HepG2 (cell line): Measurements from ENCODE around the gene C1GALT1C1. TPM values are rescaled to one million over a fixed set of nuclear protein-coding genes. Genes with fewer than 3 reads are reported as not detected.

Experiments used
- CEBPG ChIP-seq: IDR thresholded peaks from 2 replicates; pipeline ENCODE4 v1.6.1; 2016
- GATAD2A ChIP-seq: IDR thresholded peaks from 2 replicates; pipeline ENCODE4 v1.6.1; 2016
- HCFC1 ChIP-seq: fragments of 150-350 bp; IDR thresholded peaks from 2 replicates; pipeline ENCODE4 v1.6.1; 2014; ENCODE audit warnings: low read depth, low read length
- HOXA3 ChIP-seq: sonication (generic); formaldehyde crosslinking; IDR thresholded peaks from 2 replicates; pipeline ENCODE4 v1.5.0; 2020; ENCODE audit warnings: missing genetic modification reagents
- KAT8 ChIP-seq: IDR thresholded peaks from 2 replicates; pipeline ENCODE4 v1.6.1; 2016; ENCODE audit warnings: missing genetic modification reagents, missing compliant biosample characterization
- KDM6A ChIP-seq: IDR thresholded peaks from 2 replicates; pipeline ENCODE4 v1.6.1; 2016; ENCODE audit warnings: low read depth
- MIXL1 ChIP-seq: IDR thresholded peaks from 2 replicates; pipeline ENCODE4 v1.6.1; 2016
- NRL ChIP-seq: sonication (generic); formaldehyde crosslinking; IDR thresholded peaks from 2 replicates; pipeline ENCODE4 v1.5.0; 2020; ENCODE audit warnings: missing genetic modification reagents, mild to moderate bottlenecking, moderate library complexity, borderline replicate concordance
- RORA ChIP-seq: sonication (generic); formaldehyde crosslinking; IDR thresholded peaks from 2 replicates; pipeline ENCODE4 v1.5.0; 2020; ENCODE audit warnings: mild to moderate bottlenecking, missing genetic modification reagents, moderate library complexity
- SMAD3 ChIP-seq: sonication (generic); formaldehyde crosslinking; IDR thresholded peaks from 2 replicates; pipeline ENCODE4 v1.4.0; 2020; ENCODE audit warnings: missing genetic modification reagents
- TAF15 ChIP-seq: fragments of 200-400 bp; formaldehyde crosslinking; IDR thresholded peaks from one replicate; pipeline ENCODE4 v1.6.1; 2018; ENCODE audit warnings: mild to moderate bottlenecking, low read depth, low read length; ENCODE audit not compliant: poor library complexity, severe bottlenecking
- ZFP37 ChIP-seq: sonication (generic); formaldehyde crosslinking; IDR thresholded peaks from 2 replicates; pipeline ENCODE4 v1.4.0; 2020; ENCODE audit warnings: missing genetic modification reagents, borderline replicate concordance
- ZKSCAN5 ChIP-seq: sonication (generic); formaldehyde crosslinking; IDR thresholded peaks from 2 replicates; pipeline ENCODE4 v1.5.1; 2020; ENCODE audit warnings: mild to moderate bottlenecking, missing genetic modification reagents
- ZNF484 ChIP-seq: sonication (generic); formaldehyde crosslinking; IDR thresholded peaks from 2 replicates; pipeline ENCODE4 v1.5.1; 2020; ENCODE audit warnings: mild to moderate bottlenecking, low read depth, missing genetic modification reagents, borderline replicate concordance
- ZNF710 ChIP-seq: sonication (generic); formaldehyde crosslinking; IDR thresholded peaks from 2 replicates; pipeline ENCODE4 v1.5.0; 2020; ENCODE audit warnings: mild to moderate bottlenecking, missing genetic modification reagents, borderline replicate concordance
- ZNF713 ChIP-seq: sonication (generic); formaldehyde crosslinking; IDR thresholded peaks from 2 replicates; pipeline ENCODE4 v1.4.0; 2020; ENCODE audit warnings: mild to moderate bottlenecking, missing genetic modification reagents
- ZSCAN31 ChIP-seq: sonication (generic); formaldehyde crosslinking; IDR thresholded peaks from 2 replicates; pipeline ENCODE4 v1.5.0; 2020; ENCODE audit warnings: low read depth, mild to moderate bottlenecking, missing genetic modification reagents
- polyA plus RNA-seq, 8 experiments: library from polyadenylated mRNA; depleted of rRNA in 3 of 8; stranded (reverse) in 7 of 8; unstranded in 1 of 8; fragments of >200 nt; fragmentation: Illumina TruSeq in 4 of 8; extraction: Trizol in 4 of 8; gene quantifications; 2 replicates each; pipeline versions ENCODE4 v1.2.1 to v1.2.3, GENCODE V29; 2011 to 2016; ENCODE audit warnings: low read depth in 4 of 8, missing spikeins in 1 of 8, mixed read lengths in 1 of 8; ENCODE audit not compliant: insufficient read depth in 1 of 8
- total RNA-seq, 5 experiments: library from RNA; depleted of rRNA; stranded (reverse); fragments of >200 nt; fragmentation: Illumina TruSeq; extraction: Trizol; gene quantifications; 2 replicates each; pipeline ENCODE4 v1.2.3, GENCODE V29; 2016; ENCODE audit warnings: low read depth in 1 of 5
- TF ChIP-seq, protein P1 (sequence below): sonication (generic); formaldehyde crosslinking; IDR thresholded peaks from 2 replicates; pipeline ENCODE4 v1.4.0; 2020; ENCODE audit warnings: missing genetic modification reagents
- TF ChIP-seq, protein P2 (sequence below): sonication (generic); formaldehyde crosslinking; IDR thresholded peaks from 2 replicates; pipeline ENCODE4 v1.4.0; 2020; ENCODE audit warnings: missing genetic modification reagents
- TF ChIP-seq, protein P3 (sequence below): sonication (generic); formaldehyde crosslinking; IDR thresholded peaks from 2 replicates; pipeline ENCODE4 v1.4.0; 2020; ENCODE audit warnings: missing genetic modification reagents; ENCODE audit errors: not compliant biosample characterization

The C1GALT1C1 gene
- total and polyA plus RNA-seq, 2 of the 13 experiments (the other 11 are each of a cell fraction or from before 2014, with no cell fraction given): 26.3 to 31.9 TPM

DNA sequence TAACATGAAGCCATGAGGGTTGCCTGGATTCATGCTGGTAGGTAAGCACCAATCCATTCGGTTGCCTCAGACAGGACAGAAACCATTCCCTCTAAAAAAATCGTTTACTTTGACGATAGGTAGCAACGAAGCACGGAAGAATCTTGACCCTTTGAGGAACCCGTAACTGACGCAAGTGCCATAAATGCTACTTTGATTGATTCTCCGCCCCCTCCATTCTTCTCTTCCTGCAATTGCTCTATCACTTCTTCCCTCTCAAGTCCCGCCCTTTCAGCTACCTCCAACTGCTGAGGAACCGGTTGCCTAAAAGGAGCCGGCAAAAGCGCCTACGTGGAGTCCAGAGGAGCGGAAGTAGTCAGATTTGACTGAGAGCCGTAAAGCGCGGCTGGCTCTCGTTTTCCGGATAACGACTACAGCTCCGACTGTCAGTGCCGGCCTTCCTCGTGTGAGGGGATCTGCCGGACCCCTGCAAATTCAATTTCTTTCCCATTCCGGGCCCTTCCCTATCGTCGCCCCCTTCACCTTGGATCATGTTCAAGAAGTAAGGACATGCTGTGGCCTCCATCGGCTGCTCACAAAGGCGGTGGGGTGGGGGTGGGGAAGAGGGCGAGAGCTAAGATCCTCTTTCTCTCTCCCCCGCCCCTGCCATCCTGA lies 26.0 kb downstream of the C1GALT1C1 start, which contains the start of gene MCTS1 (continued):
- peak; percentile 57 for TF ChIP-seq CEBPG
- TF ChIP-seq, protein P1, sequence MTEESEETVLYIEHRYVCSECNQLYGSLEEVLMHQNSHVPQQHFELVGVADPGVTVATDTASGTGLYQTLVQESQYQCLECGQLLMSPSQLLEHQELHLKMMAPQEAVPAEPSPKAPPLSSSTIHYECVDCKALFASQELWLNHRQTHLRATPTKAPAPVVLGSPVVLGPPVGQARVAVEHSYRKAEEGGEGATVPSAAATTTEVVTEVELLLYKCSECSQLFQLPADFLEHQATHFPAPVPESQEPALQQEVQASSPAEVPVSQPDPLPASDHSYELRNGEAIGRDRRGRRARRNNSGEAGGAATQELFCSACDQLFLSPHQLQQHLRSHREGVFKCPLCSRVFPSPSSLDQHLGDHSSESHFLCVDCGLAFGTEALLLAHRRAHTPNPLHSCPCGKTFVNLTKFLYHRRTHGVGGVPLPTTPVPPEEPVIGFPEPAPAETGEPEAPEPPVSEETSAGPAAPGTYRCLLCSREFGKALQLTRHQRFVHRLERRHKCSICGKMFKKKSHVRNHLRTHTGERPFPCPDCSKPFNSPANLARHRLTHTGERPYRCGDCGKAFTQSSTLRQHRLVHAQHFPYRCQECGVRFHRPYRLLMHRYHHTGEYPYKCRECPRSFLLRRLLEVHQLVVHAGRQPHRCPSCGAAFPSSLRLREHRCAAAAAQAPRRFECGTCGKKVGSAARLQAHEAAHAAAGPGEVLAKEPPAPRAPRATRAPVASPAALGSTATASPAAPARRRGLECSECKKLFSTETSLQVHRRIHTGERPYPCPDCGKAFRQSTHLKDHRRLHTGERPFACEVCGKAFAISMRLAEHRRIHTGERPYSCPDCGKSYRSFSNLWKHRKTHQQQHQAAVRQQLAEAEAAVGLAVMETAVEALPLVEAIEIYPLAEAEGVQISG: peak; percentile 66
- TF ChIP-seq ZFP37 (CRISPR knock-in tag): no peak
- TF ChIP-seq NRL: no peak
- TF ChIP-seq HOXA3 (CRISPR knock-in tag): peak; percentile 29; the same call in 1 of the 2 replicates
- no peak for TF ChIP-seq HCFC1
- peak; percentile 61; the same call in 1 of the 2 replicates for TF ChIP-seq SMAD3 (CRISPR knock-in tag)
- TF ChIP-seq GATAD2A (CRISPR knock-in tag): no peak; the same call in 1 of the 2 replicates
- 0 out of 2 replicates have a peak, but pooled peaks have one; percentile 47 for TF ChIP-seq ZSCAN31 (CRISPR knock-in tag)
- TF ChIP-seq, protein P2, sequence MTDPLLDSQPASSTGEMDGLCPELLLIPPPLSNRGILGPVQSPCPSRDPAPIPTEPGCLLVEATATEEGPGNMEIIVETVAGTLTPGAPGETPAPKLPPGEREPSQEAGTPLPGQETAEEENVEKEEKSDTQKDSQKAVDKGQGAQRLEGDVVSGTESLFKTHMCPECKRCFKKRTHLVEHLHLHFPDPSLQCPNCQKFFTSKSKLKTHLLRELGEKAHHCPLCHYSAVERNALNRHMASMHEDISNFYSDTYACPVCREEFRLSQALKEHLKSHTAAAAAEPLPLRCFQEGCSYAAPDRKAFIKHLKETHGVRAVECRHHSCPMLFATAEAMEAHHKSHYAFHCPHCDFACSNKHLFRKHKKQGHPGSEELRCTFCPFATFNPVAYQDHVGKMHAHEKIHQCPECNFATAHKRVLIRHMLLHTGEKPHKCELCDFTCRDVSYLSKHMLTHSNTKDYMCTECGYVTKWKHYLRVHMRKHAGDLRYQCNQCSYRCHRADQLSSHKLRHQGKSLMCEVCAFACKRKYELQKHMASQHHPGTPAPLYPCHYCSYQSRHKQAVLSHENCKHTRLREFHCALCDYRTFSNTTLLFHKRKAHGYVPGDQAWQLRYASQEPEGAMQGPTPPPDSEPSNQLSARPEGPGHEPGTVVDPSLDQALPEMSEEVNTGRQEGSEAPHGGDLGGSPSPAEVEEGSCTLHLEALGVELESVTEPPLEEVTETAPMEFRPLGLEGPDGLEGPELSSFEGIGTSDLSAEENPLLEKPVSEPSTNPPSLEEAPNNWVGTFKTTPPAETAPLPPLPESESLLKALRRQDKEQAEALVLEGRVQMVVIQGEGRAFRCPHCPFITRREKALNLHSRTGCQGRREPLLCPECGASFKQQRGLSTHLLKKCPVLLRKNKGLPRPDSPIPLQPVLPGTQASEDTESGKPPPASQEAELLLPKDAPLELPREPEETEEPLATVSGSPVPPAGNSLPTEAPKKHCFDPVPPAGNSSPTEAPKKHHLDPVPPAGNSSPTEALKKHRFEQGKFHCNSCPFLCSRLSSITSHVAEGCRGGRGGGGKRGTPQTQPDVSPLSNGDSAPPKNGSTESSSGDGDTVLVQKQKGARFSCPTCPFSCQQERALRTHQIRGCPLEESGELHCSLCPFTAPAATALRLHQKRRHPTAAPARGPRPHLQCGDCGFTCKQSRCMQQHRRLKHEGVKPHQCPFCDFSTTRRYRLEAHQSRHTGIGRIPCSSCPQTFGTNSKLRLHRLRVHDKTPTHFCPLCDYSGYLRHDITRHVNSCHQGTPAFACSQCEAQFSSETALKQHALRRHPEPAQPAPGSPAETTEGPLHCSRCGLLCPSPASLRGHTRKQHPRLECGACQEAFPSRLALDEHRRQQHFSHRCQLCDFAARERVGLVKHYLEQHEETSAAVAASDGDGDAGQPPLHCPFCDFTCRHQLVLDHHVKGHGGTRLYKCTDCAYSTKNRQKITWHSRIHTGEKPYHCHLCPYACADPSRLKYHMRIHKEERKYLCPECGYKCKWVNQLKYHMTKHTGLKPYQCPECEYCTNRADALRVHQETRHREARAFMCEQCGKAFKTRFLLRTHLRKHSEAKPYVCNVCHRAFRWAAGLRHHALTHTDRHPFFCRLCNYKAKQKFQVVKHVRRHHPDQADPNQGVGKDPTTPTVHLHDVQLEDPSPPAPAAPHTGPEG (CRISPR knock-in tag): no peak
- TF ChIP-seq ZNF484 (CRISPR knock-in tag): no peak
- TF ChIP-seq TAF15: no peak
- TF ChIP-seq MIXL1 (CRISPR knock-in tag): 0 out of 2 replicates have a peak, but pooled peaks have one; percentile 9
- TF ChIP-seq RORA (CRISPR knock-in tag): no peak
- TF ChIP-seq ZKSCAN5 (CRISPR knock-in tag): no peak
- no peak for TF ChIP-seq KDM6A (CRISPR knock-in tag)
- peak; percentile 81 for TF ChIP-seq KAT8
- peak; percentile 98 for TF ChIP-seq ZNF710 (CRISPR knock-in tag)
- TF ChIP-seq ZNF713: no peak
- TF ChIP-seq, protein P3, sequence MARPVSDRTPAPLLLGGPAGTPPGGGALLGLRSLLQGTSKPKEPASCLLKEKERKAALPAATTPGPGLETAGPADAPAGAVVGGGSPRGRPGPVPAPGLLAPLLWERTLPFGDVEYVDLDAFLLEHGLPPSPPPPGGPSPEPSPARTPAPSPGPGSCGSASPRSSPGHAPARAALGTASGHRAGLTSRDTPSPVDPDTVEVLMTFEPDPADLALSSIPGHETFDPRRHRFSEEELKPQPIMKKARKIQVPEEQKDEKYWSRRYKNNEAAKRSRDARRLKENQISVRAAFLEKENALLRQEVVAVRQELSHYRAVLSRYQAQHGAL: no peak
